ENCODE measurements around the gene MOB3C. TPM values are rescaled to one million over a fixed set of nuclear protein-coding genes. Genes with fewer than 3 reads are reported as not detected.

Gene MOB3C
- total RNA-seq, 1 donor from 2014 or later = 19.8 TPM

DNA sequence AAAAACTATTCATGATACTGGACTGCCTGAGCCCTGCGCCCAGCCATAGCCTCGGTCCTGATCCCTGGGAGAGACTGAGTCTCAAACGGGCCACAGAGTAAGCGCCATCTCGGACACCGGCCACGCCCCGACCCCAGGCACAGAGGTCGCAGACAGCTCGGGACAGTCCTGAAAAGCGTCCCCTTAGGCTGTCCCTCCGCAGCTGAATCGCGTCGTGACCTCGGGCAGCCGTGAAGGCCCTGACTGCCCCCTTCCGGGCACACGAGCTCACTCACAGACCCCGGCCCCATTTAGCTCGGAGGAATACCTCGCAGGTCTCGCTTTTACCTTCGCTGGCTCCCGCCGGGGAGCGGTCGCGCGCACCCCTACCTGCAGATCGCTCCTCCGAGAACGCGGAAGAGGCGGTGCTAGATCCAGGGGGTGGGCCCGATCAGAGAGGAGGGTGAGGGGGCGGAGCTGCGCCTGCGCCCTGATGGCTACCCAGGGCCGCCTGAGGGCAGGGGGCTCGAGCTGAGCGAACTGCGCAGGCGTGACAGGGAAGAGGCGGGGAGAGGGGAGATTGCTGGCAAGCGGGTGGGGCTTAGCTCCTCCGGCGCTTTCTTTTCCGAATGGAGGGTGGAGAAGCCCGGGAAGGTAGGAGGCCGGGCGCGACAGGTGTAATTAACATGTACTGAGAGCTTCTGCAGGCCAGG, 12.6 kb downstream of the MOB3C start, which contains the start of gene MKNK1:
Gene MKNK1, minus strand, starts transcription at position 411 of the 692 bp plus-strand sequence. CDS start 20,941 bp downstream, outside the sequence.
- peak; percentile 99 for DNase-seq

DNA sequence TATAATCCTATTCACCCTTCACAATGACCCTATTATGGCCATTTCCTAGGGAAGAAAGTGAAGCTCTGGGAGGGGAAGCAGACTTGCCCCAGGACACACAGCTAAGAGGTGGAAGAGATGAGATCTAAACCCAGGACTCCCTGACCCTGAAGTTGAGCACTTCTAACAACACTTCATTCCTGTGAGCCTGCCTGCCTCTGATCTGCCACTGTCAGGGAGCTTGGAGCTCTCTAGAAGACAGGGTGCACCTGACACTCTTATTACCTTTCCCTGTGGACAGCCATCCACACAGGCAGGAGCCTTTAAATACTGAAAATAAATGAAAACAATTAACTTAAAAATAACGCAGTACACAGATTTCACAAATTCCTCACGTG, 13.1 kb downstream of the MOB3C start:
- no peak for DNase-seq

DNA sequence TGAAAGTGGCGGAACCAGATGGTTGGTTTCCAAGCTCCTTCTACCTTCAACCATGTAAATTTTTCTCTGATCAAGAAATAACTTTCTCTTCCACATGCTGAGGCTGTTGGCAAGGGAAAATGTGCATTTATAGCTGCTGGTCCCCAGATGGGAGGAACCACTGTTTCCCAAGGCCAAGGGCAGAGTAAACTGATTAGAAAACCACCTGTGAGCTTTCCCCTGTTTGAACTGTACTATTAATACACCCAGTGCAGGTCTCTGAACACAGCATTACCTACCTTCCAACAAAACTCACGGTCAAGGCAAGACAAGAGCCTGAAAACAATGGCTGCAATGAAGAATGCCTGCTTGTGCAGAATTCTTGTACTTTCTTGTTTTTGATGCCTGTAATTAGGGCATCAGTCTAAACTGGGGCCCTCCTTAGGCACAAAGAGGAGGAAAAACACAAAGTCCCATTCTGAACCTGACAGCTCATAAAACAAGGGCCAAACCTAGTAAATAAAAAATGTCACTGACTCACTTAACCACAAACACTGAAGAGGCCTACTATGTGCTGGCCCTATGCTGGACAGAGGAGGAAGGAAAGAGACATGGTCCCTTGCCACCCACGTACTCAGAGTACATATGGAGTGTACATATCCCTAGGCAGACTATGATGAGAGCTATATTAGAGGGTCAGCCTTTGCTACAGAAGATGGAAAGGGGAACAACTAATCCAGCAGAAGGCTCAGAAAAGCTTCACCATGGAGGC, 15.2 kb downstream of the MOB3C start:
- DNase-seq = no peak

DNA sequence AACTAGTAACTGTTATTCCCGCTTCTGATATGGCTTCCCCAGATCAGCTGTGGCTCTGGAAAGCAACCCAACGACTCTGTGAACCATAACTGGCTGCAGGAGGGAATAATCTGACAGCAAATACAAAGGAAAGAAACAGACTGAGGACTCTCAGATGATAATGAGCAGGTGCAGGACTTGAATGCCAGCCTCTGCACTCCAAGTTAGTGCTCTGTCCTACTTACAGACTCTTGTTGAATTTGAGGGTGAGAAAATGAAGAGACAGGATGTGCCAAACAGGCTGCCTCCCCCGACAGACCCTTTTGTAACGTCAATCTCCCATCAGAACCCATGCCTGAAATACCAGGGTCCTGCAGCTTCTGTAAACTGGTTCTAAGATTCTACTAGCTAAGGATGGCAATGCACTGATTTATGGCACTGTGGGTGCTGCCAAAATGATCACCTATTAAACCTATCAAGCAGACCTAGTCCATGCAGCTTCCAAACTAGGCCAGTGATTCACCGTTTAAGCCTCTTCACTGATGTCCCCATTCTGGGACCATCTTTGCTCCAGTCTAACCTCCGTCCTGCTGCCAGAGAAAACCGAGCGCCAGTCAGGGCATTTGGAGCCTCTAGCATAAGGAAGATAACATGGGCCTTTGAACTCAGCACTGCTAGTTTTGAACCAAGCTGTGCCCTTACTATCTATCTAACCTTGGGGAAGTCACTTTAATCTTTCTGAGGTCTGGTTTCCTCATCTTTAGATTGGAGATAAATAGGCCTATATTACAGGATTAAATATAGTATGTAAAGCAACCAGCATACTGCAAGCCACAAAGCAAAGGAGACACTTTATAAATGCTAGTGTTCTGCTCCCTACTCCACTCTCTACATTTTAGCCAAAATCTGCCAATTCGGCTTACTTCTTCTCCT, 17.3 kb downstream of the MOB3C start:
- no peak for DNase-seq

DNA sequence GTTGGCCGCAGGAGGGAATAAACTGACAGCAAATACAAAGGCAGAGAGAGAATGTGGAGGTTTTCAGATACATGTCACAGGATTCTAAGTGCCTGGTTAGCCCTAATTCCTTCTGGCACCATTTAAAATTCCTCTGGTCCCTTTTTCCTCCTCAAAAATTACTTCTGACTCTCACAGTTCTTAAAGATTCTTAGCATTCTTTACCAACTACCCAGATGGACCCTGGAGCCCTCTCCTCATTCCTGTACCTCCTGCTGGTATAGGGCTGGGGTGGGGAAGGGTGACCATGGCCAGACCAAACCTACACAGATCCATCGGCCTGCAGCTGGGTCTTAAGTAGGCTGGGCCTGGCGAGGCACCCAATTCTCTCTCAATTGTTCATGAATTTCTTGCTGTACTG, 19.8 kb downstream of the MOB3C start:
- no peak for DNase-seq

DNA sequence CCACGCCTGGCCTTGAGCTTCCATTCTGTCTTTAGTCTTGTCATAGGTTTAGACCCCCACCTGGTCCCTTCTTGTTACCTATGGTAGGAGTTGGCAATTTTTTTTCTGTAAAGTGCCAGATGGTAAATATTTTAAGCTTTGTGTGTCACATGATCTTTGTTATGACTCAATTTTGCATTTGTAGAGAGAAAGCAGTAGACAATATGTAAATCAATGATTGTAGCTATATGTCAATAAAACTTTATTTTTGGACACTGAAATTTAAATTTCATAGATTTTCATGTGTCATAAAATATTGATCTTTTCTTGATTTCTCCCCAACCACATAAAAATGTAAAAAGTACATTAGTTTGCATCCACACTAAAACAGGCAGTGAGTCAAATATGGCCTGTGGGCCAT, 20.6 kb downstream of the MOB3C start:
- no peak for DNase-seq

DNA sequence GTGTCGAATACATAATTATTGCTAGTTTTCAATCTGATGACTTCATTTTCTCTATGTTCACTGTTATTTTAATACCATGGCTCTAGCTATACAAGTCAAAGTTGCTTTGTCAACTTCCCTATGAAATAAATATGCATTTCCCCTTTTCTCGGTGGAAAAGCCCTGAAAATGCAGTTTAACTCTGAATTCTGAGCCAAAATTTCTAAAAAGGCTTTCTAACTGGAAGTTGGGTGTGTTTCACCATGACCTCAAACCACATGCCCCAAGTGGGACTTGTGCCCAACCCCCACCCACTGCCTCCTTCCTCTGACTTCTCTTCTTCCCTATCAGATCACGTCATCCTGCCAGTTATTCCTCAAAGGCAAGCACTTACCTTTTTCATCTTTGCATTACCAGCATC, 21.5 kb downstream of the MOB3C start:
- DNase-seq = no peak

DNA sequence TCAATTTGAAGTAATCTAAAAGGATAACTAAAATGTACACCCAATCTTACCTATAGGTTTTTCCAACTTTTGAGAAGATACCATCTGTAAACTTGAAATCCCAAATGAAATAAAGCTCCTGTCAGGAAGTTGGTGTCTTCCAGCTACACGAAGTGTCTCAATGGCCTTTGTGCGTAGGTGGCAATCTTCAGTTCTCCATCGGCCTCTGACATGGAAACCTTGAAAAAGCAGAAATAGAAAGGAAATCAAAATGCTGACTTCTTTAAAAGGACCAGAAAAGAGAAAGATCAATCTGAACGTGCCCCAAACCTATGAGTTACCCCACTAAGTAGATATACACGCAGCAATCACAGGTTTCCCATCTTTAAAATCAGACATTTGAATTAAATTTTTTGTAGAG, 22.5 kb downstream of the MOB3C start:
- no peak for DNase-seq

DNA sequence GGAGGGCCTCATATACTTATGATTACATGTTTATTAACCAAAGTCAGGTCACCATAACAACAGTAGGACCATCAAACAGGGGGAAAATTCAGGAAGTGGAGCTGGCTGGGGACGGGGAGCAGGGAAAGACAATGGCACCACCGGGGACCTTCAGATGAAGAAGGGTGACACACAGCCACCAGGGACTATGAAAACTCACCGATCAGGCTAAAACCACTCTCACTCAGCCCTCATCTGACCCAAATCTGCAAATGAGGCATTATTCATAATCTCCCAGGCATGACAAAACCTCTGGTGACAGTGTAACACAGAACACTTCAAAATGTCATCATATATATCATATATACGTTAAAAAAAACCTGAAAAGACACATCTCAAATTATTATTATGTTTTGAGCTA, 23.8 kb downstream of the MOB3C start:
- no peak for DNase-seq

DNA sequence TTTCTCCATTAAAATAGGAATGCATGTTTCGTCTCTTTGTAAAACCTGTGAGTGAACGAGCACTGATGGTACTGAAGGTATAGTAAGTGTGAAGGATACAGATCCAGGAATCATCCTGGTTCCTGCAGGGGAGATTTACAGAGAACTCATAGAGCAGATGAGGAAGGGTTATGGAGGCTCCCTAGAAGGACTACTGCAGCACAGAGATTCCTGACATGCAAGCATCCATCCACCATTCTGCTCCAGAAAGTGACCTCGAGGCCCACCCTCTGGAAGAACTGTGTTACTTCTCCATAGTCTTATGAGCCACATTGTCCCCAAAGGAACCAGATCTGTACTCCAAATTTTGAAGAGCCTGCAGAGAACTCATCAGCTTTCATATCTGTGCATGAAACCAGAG, 27.1 kb downstream of the MOB3C start:
- DNase-seq = no peak

DNA sequence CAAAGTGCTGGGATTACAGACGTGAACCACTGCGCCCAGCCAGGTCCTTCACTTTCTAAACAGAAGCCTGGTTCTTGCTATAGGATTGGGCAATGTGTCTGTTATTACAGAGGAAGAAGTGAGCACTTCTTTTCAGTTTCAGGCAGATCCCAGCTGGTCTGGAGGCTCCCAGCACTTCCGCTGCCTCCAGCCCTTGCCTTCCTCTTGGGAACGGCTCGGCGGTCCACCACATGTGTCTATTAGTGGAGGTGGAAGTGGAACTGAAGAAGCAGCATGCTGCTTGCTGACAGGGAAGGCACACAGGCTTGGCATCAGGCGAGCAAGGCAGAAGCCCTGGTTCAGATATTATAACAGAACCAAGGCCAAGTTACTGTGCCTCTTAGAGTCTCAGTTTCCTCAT, 29.5 kb downstream of the MOB3C start:
- DNase-seq = no peak

DNA sequence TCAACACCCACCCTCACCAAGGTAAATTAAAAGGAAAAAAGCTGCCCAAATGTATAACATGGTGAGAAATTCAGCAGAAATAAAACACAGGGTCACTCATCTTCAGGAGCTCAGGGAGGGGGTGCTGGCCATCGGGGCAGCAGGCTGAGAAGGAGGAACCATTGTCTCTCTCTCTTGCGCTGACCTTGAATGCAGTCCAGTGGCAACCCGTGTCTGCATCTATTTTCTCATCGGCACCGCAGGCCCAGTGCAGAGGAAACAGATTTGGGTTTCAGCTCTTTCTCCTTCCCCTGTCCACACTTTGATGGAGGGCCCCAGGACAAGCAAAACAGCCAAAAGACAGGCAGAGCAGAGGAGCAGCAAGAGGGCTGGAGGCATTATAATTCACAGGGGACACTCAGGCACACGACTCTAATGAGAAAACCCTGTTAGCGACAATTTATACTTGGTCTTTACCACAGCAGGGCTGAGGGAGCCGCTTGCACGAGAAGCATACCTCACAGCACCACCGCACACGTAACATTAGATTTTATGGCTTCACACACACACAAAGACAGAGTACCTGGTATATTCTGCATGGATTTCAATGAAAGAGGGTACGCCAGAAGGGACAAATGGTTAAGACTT, 31.2 kb downstream of the MOB3C start:
- DNase-seq = no peak

DNA sequence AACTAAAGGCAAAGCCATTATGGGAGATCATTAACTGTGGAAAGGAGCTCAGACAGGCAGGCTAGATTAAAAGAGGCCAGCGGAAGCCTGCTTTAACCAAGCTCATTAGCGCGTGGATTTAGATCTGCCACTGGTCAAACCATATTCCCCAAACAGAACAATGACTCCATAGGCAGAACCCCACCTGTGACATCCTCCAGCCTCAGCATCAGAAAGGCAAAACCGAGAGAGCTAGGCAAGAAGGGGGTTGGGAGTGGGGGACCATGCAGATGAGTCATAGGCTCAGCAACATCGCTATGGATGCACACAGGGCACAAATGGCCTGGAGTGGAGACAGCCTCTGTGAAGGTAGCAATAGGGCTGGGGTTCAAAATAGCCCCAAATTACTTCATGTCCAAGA, 33.1 kb downstream of the MOB3C start:
- no peak for DNase-seq

DNA sequence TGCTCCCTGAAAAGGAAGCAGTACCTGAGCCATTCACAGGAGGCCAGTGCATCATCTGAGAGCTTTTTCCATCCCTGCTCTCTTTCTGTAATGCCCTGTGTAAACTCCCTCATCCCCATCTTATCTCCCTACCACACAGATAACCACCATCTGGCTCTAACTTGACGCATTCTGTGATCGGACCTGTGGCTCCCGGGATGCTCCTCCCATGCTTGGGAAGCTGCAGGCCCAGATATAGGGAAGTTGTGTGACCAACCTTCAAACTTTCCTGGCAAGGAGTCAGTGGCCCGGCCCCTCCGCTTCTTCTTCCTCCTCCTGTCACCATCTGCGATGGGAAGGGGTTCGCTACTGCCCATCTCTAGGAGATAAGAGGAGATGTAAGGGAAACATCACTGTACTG, 33.6 kb downstream of the MOB3C start:
- no peak for DNase-seq

DNA sequence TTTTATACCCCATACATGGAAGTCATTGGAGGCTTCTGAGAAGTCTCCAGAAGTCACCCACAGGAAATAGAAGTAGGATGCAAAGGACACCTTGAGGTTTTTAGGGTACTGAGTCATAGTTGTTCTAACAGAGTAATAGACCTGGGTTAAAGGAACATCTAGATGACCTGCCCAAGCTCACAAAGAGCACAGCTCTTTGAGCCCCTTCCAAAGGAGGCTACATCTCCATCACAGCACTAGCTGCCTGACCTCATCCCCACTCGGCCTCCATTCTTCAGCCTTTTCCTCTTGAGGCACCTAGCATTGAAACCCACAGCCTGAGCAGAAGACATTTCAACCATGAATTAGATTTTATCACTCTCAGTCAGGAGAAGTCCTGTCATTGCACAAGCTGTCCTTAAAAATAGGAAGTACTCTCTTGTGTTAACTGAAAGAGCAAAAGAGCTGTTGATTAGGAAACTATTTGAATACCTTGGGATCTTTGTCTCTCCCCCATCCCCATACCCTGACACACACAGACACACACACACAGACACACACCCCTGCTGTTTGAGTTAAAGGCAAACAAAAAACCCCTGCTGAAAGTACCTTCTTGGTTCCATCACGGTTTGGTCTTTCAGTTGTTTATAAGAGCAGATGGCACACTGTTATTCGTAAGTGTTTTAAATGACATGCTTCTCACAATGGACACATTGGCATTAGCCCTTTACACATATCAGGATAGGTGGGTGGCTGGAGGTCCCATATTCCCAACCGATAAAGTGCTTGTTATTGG, 34.7 kb downstream of the MOB3C start:
- no peak for DNase-seq

DNA sequence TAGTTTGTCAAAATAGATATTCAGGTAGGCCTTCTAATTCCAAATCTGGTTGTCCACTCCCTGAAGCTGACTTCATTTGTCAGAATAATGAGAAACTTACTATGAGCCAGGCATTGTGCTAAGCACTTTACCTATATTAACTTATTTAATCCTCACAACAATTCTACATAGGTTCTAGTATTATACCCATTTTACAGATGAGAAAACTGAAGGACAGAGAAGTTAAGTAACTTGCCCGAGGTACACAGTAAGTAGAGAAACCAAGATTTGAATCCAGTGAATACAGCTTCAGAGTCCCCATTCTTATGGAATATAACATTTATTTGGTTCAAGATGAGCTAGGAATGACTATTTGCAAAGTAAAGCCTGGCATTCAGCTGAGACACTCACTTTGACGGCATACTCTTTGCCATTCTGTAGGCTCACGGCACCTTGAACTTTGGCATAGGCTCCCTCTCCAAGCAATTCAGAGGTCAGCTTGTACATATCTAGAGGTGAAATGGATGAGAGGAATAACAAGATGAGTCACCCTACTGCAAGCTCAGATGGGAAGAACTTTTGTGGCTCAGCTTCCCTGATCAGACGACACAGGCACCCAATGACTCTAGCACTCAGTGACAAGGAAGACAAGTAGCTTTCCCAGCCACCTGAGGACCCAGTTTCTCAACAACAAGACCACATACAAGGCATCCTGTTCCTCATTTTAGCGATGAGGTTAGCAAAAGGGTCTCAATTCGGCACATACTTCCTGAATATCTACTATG, 36.3 kb downstream of the MOB3C start:
- no peak for DNase-seq

DNA sequence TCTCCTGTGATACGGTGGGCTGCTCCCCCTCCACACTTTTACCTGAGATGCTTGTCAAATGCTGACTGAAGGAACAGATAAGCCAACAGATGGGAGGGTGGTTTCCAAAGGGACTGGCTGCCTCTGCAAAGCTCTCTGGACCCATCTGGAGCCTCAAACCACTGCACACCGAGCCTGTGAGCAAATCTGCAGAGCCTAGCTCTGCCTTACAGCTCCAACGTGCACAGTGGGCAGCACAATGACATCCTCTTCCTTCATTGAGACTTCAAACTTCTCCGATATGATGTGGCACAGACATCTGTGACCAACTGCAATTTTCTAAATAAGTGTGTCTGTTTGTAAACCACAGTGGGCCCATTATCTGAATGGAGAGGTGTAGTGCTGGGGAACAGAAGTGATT, 38.9 kb downstream of the MOB3C start:
- no peak for DNase-seq

DNA sequence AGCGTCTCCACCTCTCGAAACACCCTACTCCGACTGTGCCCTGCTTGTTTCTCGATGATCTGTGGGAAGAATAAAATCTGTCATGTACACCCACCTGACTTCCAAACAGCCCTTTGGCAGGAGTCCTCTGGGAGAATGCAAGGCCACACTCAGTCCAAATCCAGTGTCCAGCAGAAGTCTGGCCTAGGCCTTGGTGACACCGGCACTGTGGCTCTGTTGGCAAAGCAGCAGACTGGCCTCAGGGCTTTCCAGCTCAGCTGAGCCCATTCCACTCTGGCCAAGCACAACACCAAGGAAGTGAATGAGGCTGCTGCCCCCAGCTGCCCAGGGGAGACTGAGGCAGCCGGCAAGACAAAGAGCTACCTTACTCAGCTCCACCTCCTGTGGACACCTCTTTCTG, 40.0 kb downstream of the MOB3C start:
- DNase-seq = no peak

DNA sequence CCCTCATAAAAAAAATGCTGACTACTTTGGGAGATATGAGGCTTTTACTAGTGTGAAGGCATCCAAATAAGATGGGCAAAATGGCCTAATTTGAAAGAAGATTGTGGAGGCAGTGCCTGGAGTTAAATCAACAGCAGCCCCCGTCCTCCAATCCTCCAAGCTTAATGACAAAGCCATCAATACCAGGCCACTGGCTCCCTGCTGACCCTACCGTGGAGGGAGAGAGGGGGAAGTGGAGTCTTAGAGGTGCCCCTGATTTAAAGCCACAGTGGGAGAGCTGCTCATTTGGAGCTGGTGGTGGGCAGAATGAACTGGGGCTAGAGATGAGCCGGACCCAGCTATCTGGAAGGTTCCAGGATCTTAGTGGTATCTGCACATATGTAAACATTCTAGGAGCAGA, 40.8 kb downstream of the MOB3C start:
- no peak for DNase-seq

DNA sequence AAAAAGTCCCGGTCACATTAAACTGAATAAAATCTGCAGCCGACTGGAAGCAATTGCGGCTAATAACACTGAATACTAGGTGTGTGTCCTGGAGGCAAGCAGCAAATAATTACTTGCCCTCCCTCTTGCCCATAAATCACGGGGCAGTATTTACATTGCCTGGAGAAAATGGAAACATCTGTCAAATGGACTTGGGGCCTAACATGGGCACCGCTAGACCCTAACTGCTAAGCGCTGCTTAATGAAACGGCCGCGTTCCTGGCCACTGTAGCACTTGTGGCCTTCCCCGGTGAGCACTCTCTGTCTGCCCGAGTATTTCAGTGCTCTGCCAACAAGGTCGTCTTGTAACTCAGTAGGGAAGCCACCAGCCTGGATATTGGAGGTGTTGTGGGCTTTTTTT, 41.3 kb downstream of the MOB3C start:
- no peak for DNase-seq

DNA sequence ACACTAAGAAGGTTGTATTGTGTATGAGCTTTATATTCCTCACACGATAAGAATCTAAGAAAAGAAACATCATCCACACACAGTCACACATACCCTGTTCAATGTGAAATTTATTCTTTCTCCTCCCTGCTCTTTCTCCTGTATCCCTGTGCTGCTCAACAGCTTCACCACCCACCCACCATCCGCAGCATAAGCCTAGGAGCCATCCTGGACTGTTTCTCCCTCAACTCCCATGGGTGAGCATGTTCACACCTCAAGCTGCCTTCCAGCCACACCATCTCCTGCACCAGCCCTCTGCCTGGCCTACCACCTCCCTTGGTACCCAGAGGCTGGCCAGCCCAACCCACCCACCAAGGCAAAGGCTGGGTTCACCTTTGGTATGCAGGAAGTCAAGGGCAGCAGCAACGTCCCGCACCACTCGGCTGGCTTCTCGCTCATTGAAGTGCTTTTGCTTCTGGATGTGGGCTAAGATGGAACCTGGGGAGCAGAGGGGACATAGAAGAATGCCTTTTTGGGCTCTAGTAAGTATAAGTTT, 44.9 kb downstream of the MOB3C start:
- DNase-seq = no peak
